LNCaP clone FGC (cell line): Measurements from ENCODE around the gene ACVRL1.

Experiments used
- DNase-seq: peaks from one replicate; pipeline ENCODE4 v3.0.0-alpha.2; 2011; ENCODE audit warnings: low read depth
- H3K4me3 ChIP-seq: 2 replicates; pipeline ENCODE4 v1.5.1; 2011; ENCODE audit warnings: mild to moderate bottlenecking, low read depth, low read length, control low read depth
- CTCF ChIP-seq: IDR thresholded peaks from 2 replicates; pipeline ENCODE4 v1.5.1; 2012; ENCODE audit warnings: mild to moderate bottlenecking; ENCODE audit not compliant: control insufficient read depth, insufficient read depth; ENCODE audit errors: extremely low read depth

The ACVRL1 gene

GRCh38 chr12:51958542-51958941, 51.2 kb downstream of the ACVRL1 start:
- DNase-seq = no peak
- no peak for TF ChIP-seq CTCF
- H3K4me3 ChIP-seq = no peak overlapping the region

- TF ChIP-seq CTCF = no peak
- H3K4me3 ChIP-seq = no peak overlapping the region
- DNase-seq = no peak
Observed at GRCh38 chr12:51959211-51959610, 51.9 kb downstream of the ACVRL1 start.

- DNase-seq = no peak
- TF ChIP-seq CTCF = no peak
Observed at GRCh38 chr12:51959921-51960320, 52.6 kb downstream of the ACVRL1 start.

GRCh38 chr12:51960488-51960887, 53.2 kb downstream of the ACVRL1 start:
- DNase-seq = no peak
- H3K4me3 ChIP-seq = no peak overlapping the region
- TF ChIP-seq CTCF = no peak

More at GRCh38 chr12:51959921-51960320, 52.6 kb downstream of the ACVRL1 start:
- H3K4me3 ChIP-seq = no peak overlapping the region

GRCh38 chr12:51960890-51961289, 53.6 kb downstream of the ACVRL1 start:
- TF ChIP-seq CTCF = no peak
- DNase-seq = no peak
- no peak overlapping the region for H3K4me3 ChIP-seq

- no peak for TF ChIP-seq CTCF
- no peak for DNase-seq
- no peak overlapping the region for H3K4me3 ChIP-seq
Observed at GRCh38 chr12:51961834-51962233, 54.5 kb downstream of the ACVRL1 start.

- no peak for DNase-seq
- no peak overlapping the region for H3K4me3 ChIP-seq
- no peak for TF ChIP-seq CTCF
Observed at GRCh38 chr12:51962737-51963136, 55.4 kb downstream of the ACVRL1 start.
